ENCODE measurements around the gene SAFB2.

SAFB2 gene

DNA sequence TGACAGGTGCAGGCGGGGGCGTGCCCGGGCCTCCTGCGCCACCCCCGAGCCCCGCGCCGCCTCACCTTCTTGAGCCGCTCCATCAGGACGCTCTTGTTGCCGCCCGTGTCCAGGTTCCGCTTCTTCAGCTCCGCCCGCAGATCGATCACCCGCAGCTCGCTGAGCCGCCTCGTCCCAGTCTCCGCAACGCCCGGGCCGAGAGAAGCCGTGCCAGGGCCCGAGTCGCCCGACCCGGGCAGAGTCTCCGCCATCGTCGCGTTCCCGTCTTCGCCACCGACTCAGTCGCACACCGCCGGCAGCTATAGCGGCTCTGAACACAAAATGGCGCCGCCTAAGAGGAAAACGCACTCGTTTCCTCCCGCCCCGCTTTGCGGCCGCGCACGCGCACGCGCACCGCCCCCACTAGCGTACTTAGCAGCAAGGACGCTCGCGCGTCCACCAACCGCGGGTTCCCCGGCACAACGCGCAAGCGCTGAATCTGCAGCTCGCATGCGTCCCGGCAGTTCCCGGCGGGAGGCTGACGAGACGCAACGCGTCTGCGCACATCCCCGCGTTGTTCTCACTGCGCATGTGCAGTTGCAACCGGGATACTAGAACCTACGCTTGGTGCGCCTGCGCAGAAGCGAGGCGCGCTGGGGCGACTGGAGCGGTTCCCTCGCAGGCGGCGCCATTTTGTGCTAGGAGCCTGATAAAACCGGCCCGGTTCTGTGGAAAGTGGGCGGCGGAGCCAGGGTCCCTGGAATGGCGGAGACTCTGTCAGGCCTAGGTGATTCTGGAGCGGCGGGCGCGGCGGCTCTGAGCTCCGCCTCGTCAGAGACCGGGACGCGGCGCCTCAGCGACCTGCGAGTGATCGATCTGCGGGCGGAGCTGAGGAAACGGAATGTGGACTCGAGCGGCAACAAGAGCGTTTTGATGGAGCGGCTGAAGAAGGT is at the start of gene SAFB2, which contains the start of gene SAFB:
SAFB2 (minus strand) TSS at position 312 of the 932 bp plus-strand sequence; CDS start at position 251, 61 bp downstream.
SAFB (plus strand) TSS at position 619 of the 932 bp plus-strand sequence; CDS start at position 742, 123 bp downstream.
- DNase-seq: peak; percentile 99

DNA sequence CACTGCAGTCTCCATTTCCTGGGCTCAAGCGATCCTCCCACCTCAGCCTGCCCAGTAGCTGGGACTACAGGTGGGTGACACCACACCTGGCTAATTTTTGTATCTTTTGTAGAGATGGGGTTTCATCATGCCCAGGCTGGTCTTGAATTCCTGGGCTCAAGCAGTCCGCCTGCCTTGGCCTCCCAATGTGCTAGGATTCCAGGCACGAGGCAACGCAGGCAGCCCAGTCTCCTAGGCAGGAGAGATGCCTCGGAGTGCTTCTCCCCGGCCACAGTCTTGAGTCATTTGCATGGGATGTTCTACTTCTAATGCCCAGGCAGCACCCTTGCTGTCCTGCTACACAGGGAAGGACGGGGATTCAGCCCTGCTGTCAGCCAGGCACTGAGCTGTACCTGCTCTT is 49.0 kb upstream of the SAFB2 start:
- no peak for DNase-seq

DNA sequence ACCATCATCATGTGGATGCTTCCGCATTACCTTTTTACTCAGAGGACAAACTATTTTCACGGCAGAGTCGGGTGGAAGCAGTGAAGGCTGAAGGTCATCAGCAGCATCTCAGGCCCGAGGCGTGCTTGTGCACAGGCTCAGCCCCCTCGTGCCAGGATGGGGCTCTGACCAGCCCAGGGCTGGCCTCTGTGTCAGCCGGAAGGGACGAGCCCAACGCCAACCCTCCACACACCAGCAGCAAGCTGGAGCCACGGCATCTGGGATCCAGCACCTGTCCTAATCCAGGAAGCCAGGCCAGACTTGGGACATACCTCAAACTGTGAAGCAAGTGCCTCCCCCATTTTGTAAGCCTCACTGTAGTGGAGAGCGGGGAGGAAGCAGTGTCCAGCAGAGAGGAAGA is 46.6 kb upstream of the SAFB2 start:
- no peak for DNase-seq

DNA sequence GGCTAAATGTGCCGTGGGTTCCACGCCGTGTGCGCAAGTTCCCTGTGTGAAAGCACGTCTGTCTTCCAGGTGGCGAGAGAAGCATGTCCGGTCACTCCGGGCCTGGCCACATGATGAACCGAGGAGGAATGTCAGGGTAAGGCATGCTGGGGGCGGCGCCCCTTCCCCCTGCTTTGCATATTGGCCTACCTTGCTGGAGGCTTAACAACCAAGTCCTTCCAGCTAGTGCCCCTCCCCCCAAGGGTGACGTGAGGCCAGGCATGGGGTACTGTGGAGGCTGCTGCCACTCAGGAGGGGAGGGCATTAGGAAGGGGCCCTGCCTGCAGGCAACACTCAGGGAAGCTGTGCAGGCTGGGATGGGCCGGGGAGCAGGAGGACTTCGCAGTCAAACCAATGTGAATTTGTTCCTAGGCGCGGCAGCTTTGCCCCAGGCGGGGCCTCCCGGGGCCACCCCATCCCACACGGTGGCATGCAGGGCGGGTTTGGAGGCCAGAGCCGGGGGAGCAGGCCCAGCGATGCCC is 45.2 kb upstream of the SAFB2 start:
- no peak for DNase-seq

DNA sequence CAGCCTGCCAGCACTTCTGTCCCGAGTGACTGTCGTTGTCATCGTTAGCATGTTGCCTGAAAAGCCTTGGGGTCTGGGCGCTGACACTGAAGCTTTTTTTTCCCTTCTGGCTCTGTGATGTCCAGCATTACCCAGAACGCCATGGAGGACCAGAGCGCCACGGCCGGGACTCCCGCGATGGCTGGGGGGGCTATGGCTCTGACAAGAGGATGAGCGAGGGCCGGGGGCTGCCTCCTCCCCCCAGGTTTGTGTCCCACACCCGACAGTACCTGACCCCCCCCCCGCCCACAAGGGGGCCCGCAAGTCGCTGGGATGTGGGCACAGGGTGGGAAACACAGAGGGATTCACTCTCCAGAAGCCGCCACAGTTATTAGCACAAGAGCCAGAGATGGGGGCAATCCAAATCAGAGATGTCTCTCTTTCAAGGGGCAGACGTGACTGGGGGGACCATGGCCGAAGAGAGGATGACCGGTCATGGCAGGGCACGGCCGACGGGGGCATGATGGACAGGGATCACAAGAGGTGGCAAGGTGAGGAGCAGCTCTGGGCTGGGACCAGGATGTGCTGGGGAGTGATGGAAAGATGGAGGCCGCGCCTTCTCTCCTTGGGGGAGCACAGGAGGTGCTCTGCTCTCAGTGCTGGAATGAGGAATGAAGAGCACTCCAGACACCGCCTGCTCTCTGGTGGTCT is 44.5 kb upstream of the SAFB2 start:
- no peak for DNase-seq

DNA sequence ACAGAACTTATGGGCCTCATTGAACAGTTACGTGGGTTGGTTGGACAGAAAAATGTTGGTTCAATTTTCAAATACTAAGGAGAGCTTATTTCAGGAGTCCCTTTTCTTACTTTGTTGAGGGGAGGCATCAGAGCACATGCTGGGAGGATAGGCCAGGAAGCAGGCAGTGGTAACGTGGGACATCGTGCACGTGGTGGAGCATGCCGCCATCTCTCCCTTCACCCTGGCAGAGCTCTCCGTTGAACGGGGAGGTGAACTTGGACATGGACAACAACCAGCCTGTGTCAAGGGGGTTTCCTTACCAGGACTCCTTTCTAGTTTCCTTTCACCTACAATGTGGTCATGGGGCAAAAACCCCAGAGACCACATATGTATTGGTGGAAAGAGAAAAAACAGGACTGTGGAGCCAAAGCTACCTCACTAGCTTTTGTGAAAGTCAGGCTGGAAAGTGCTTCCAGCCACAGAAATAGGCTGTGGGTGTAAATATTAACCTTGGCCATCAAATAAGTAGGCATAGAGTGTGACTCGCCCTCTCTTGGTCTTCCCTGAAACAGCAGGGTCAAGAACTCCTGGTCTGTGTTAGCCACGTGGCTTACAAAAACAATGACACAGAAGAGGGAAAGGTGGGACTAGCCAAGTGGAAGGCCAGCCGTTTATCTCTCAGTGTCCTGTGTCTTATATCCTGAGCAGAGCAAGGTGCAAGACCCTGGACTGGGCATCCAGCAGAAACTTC is 43.4 kb upstream of the SAFB2 start:
- no peak for DNase-seq

DNA sequence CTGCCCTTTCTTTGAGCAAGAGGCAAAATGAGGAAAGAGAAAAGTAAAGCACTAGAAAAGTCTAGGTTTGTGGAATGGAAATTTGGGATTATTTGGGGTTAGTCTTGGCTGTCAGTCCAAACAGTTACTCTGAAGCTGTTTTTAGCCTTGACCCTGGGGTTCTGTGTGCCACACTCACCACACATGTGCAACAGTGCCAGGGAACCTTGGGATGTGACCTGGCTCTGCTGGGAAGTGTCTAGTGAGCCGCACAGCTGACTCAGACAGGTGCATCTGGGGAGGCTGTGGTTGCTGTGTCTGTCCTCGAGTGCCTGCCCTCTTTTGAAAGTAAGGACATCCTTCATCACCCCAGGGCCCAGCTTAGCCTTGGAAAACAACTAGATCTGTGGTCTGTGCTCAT is 41.9 kb upstream of the SAFB2 start:
- DNase-seq: no peak

DNA sequence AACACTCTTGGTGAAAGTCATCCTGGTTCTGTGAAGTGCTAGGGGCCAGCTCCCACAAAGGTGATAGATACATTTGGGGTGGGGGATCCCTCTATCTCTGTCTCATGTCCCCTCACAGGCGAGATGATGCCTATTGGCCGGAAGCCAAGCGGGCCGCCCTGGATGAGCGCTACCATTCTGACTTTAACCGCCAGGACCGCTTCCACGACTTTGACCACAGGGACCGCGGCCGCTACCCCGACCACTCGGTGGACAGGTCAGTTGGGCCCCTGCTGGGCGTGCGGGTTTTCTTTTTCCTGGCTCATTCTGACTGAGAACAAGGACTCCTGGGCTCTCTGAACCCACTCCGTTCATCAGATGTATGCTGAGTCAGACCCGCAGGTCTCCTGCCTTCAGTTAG is 41.3 kb upstream of the SAFB2 start:
- DNase-seq: no peak

DNA sequence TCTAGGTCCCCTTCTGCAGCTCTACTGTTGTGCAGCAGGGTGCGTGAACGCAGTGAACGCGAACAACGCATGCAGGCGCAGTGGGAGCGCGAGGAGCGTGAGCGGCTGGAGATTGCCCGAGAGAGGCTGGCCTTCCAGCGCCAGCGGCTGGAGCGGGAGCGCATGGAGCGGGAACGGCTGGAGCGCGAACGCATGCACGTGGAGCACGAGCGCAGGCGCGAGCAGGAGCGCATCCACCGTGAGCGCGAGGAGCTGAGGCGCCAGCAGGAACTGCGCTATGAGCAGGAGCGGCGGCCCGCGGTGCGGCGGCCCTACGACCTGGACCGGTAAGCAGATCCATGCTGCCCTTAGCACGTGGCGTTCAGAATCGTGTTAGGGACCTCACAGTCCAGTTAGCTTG is 38.9 kb upstream of the SAFB2 start:
- no peak for DNase-seq

DNA sequence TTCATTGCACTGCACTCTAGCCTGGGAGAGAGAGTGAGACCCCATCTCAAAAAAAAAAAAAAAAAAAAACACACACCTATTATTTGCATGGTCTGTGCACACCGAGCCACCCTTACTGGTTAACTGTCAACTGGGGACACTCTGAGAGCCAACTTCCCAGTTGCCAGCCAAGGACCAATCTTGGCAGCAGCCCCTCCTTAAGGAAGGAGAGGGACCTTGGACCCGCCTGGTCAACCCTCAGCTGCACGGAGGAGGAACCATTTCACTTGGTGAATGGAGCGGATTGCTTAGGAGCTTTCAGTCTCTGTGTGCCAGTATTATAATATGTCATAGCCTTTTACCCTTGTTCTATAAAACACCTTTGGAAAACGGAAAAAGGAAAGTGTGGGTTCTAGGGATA is 32.8 kb upstream of the SAFB2 start:
- no peak for DNase-seq

DNA sequence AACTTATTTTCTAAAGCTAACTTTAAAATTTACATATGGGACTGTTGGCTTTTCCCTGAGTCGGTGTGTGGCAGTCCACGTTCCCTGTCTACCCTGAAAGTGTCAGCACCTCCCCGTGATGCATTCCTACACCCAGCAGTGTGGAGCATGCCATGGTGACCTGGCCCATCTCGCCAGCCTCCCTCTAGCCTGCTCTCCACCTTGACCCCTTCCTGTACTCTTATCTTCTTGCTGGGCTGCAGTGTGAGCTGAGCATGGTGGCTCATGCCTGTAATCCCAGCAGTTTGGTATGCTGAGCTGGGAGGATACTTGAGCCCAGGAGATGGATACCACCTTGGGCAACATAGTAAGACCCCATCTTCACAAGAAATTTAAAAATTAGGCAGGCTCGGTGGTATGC is 32.4 kb upstream of the SAFB2 start:
- no peak for DNase-seq

DNA sequence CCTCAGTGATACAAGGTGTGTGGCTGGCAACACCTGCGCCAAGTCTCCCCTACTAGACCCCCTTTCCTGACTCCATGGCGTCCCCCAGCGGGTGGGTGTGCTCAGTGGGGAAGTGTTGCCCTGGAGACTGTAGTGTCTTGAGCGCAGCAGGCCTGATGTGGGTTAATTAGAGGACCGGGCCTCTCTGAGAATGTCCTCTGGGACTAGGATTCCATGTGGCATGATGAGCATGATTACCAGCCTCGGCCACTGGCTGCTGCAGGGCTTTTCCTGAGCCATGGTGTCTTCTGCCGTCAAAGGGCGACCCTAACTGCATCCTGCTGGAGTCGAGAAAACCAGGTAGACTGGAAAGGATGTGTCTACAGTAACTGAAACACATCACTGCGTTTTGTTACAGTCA is 29.7 kb upstream of the SAFB2 start:
- DNase-seq: no peak

DNA sequence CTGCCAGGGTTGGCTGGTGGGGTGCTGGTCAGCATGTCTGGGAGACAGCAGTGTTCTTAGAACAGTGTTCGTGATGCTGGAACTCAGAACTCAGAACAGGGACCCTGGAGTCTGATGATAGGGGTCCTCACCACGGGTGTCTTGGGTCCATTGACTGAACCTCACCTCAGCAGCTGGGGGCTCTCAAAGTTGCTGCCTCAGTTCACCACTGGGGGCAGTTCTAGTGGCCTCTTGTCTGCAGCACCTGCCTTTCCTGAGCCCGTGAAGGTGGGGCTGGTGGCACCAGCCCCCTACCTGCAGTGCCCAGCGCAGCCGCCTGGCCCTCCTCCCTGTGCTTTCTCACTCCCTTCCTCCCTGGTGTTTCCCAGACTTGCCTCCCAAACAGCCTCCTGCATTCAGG is 28.8 kb upstream of the SAFB2 start:
- DNase-seq: no peak

DNA sequence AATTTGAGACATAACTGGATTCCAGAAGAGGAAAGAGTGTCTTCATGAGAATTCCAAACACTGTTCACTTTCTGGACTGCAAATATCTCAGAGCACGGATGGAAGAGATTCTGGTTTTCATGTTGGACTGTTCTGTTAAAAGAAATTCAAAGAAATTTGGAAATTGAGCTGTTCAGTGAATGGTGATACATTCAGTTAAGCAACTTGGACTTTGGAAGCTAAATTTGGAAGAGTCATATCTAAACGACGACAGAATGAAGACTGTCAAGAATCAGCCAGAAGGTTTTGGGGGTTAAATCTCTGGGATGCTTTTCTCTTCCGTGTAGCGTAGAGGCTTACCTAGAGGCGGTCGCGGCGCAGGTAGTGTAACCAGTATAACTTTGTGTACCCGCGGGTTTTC is 25.9 kb upstream of the SAFB2 start:
- DNase-seq: no peak

DNA sequence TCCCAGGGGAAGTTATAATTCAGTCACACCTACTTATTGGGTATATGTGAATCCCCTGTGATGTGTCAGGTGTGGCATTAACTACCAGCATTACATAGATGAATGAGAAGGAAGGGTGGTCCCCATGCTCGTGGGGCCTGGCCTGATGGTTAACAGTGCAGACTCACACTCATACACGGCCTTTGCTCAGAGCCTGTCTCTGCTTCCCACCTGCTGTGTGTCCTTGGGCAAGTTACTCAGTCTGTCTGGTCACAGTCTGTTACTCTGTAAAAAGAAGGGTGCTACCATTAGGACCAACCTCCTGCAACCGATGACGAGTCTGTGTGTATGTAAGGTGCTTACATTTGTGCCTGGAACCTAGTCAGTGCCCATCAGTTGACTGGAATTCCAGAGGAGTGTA is 24.1 kb upstream of the SAFB2 start:
- no peak for DNase-seq

DNA sequence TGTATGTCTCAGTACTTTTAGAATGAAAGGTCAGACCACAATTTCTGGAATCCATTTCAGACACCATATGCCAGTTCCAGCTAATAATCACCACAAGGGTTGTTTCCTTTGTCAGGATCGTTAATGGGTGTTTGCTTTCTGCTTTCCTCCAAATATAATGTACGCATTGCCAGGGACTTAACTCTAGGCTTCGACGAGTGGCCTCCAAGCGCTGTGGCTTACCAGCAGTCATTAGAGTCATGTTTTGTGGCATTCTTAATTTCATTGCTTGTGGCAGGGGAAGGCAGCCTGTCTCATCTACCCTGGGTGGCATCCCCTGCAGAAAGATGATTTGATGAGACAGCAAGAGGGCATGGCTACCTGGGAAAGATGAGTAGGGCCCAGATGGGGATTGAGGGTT is 22.8 kb upstream of the SAFB2 start:
- no peak for DNase-seq

DNA sequence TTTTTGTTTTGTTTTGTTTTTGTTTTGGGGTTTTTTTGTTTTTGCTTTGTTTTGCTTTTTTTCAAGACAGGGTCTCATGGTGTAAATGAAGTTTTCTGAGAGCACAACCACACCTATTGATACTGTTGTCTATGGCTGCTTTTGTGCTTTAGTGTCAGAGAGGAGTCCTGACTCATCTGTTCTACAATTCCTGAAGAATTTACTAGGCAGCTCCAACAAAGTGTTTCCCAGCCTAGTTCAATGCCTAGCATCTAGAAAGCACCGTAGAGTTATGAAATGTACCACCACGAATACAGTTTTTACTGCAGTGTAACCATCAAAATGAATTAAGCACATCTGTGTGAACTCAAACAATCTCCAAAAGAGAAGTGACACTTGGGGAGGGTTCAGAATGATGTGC is 21.5 kb upstream of the SAFB2 start:
- no peak for DNase-seq

DNA sequence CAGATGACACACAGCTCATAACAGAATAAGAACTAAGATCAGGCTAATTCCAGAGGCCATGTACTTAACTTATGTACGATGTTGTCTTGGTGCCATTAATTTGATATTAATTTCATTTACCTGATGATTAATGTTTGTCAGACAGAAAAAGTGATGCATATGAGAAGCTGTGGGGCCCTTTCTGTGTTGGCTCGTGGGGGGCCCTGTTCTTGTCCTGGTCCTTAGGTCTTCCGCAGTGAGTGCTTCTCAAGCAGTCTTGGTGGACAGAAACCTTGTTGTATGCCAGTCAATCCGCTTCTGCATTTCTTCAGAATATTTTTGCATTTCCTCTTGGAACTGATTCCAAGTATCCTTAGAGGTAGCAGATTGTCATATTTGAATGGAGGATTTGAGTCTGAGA is 20.5 kb upstream of the SAFB2 start:
- DNase-seq: no peak

DNA sequence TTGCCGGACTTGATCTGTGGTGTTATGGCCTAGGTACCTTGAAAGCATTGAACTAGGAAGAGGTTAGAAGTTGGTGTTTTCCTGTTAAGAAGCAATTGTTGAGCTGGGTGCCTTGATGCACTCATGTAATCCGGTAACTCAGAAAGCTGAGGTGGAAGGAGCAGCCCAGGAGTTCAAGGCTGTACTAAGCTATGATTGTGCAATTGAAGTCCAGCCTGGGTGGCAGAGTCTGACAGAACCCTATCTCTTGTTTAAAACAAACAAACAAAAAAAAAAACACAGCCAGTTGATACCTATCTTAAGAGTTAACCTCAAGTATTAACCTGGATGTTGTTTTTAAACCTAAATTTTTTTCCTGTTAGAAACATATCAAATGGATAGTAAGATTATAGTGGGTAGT is 19.6 kb upstream of the SAFB2 start:
- DNase-seq: no peak

DNA sequence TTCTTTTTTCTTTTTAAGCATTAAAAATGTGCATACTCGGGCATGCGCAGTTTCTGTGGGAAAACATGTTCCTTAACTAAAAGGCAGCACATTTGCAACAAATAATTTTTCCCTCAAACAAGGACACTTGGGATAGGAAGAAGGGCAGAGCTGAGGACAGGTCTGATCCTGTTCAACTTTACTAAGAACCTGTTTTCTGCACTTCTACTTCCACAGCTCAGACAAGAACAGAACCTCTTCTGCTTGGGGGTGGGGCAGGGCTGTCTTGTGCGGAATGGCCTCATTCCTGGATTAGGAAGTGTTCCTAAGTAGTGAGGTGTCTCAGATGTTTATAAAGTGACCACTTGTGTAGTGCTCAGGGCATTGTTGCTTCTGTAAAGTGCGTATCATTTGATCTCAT is 18.6 kb upstream of the SAFB2 start:
- no peak for DNase-seq

DNA sequence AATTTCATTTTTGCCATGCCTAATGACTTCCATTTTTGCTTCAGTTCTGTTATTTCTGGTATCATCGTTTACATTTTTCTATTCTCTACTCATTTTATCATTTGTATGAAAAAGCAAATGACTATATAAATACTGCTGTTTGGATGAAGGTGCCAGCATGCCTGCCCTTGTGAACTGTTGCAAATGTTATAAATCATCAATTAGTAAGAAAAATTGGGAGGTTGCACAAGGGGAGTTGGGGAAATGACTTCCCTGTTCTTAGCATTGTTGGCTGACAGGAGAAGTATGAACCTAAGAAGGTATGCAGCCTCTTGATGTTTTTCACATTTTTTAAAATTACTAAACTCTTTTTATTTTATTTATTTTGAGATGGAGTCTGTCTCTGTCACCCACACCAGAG is 15.4 kb upstream of the SAFB2 start:
- no peak for DNase-seq

DNA sequence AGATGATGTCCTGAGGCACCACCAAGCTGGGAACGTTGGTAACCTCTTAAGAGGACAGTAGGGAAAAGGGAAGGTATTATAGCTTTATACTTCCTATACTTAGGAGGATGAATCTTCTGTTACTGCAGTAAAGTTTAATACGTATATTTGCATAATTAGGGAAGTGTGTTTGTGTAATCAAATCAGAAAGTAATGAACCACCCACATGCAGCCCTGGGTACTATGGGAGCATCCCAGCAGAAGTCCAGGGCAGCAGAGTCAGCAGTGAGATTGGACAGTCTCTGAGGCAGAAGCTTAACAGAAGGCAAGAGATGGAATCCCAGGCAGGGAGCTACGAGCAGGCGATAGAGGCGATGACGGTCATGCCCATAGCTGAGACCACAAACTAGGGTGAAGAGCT is 12.9 kb upstream of the SAFB2 start:
- DNase-seq: no peak

DNA sequence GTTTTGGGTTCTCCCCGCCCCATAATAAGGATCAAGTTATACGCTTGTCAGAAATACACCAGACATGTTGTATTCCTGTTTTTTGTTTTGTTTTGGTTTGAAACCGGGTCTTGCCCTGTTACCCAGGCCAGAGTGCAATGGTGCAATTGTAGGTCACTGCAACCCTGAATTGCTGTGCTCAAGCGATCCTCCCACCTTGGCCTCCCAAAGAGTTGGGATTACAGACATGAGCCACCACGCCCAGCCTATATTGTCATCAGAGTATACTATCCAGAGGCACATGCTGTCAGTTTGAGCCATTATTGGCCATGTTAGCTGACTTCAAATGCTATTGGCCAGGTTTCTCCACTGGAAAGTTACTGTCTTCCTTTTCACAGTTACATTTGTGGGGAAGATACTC is 10.1 kb upstream of the SAFB2 start:
- DNase-seq: no peak
